IMR-90 (cell line): ENCODE results near the gene AQP5. TPM values are rescaled to one million over a fixed set of nuclear protein-coding genes. Genes with fewer than 3 reads are reported as not detected.

ENCODE experiments used
- ATAC-seq: fragments of 200-7000 bp; cut with Tn5 transposase; 2 replicates; pipeline ENCODE4 v1.9.1; 2020; ENCODE audit warnings: low read depth, mild to moderate bottlenecking, moderate library complexity
- BruUV-seq: library from RNA; stranded (reverse); fragments of 400-500 nt; replicated peaks from 2 replicates; lab custom pipeline; 2021; lab: Mats Ljungman, UMichigan
- CTCF ChIA-PET: fragments of 300-600 bp; formaldehyde crosslinking; extraction: SDS; loops from one replicate; lab custom pipeline; 2021; ENCODE audit warnings: antibody characterized with exemption; lab: Yijun Ruan, JAX
- POLR2A ChIA-PET: fragments of 300-600 bp; sonication (Branson Sonifier 250); formaldehyde crosslinking; loops from one replicate; lab custom pipeline; 2022; ENCODE audit warnings: antibody characterized with exemption; ENCODE audit not compliant: unreplicated experiment; lab: Charles Lee
- DNase-seq: peaks from one replicate; pipeline ENCODE4 v3.0.0; 2013
- H2AFZ ChIP-seq: replicated peaks from 2 replicates; pipeline ENCODE3; 2013; ENCODE audit warnings: low read length, mild to moderate bottlenecking; ENCODE audit not compliant: poor library complexity
- H2AK5ac ChIP-seq: 2 replicates; pipeline ENCODE4 v1.6.1; 2013; ENCODE audit warnings: low read depth, low read length, inconsistent platforms
- H2AK9ac ChIP-seq: replicated peaks from 2 replicates; pipeline ENCODE3; 2013; ENCODE audit warnings: mild to moderate bottlenecking, low read depth, low read length, moderate library complexity; ENCODE audit not compliant: poor library complexity
- H2BK120ac ChIP-seq: 2 replicates; pipeline ENCODE4 v1.6.1; 2013; ENCODE audit warnings: low read depth, low read length, inconsistent platforms
- H2BK15ac ChIP-seq: 3 replicates; pipeline ENCODE4 v1.6.1; 2013; ENCODE audit warnings: low read depth, low read length, inconsistent platforms
- H2BK20ac ChIP-seq: 2 replicates; pipeline ENCODE4 v1.6.1; 2013; ENCODE audit warnings: low read depth, mild to moderate bottlenecking, inconsistent platforms, low read length, moderate library complexity
- H2BK5ac ChIP-seq: 2 replicates; pipeline ENCODE4 v1.6.1; 2013; ENCODE audit warnings: mild to moderate bottlenecking, low read depth, low read length, inconsistent platforms; ENCODE audit not compliant: poor library complexity, severe bottlenecking
- H3K14ac ChIP-seq: replicated peaks from 2 replicates; pipeline ENCODE4 v1.6.1; 2013; ENCODE audit warnings: low read depth, low read length, inconsistent platforms
- H3K18ac ChIP-seq: 2 replicates; pipeline ENCODE4 v1.6.1; 2013; ENCODE audit warnings: low read depth, low read length, control low read depth
- H3K23ac ChIP-seq: 2 replicates; pipeline ENCODE4 v1.6.1; 2013; ENCODE audit warnings: low read depth, low read length, inconsistent platforms
- H3K27ac ChIP-seq: 2 replicates; pipeline ENCODE4 v1.5.1; 2013; ENCODE audit warnings: mild to moderate bottlenecking, control low read depth, low read length; ENCODE audit not compliant: insufficient read depth
- H3K27me3 ChIP-seq: 2 replicates; pipeline ENCODE4 v1.6.1; 2013; ENCODE audit warnings: low read length; ENCODE audit not compliant: control insufficient read depth, insufficient read depth
- H3K36me3 ChIP-seq: 2 replicates; pipeline ENCODE4 v1.6.1; 2013; ENCODE audit warnings: low read length, mixed read lengths; ENCODE audit not compliant: control insufficient read depth, insufficient read depth
- H3K4ac ChIP-seq: 2 replicates; pipeline ENCODE4 v1.6.1; 2013; ENCODE audit warnings: low read depth, low read length, inconsistent platforms
- H3K4me1 ChIP-seq: 2 replicates; pipeline ENCODE4 v1.6.1; 2013; ENCODE audit warnings: low read length, mixed read lengths; ENCODE audit not compliant: control insufficient read depth, insufficient read depth
- H3K4me2 ChIP-seq: 2 replicates; pipeline ENCODE4 v1.6.1; 2013; ENCODE audit warnings: low read depth, mild to moderate bottlenecking, control low read depth, low read length, moderate library complexity
- H3K4me3 ChIP-seq: 2 replicates; pipeline ENCODE4 v1.5.1; 2013; ENCODE audit warnings: low read depth, mild to moderate bottlenecking, control low read depth, low read length, moderate library complexity; ENCODE audit not compliant: insufficient read depth
- H3K56ac ChIP-seq: 2 replicates; pipeline ENCODE4 v1.6.1; 2013; ENCODE audit warnings: low read length, inconsistent platforms; ENCODE audit not compliant: insufficient read depth; ENCODE audit errors: extremely low read depth
- H3K79me1 ChIP-seq, 2 experiments: 2 replicates each; pipeline ENCODE4 v1.6.1; 2013; ENCODE audit warnings: low read length in 2 of 2, inconsistent platforms in 1 of 2, low read depth in 1 of 2
- H3K9ac ChIP-seq: 2 replicates; pipeline ENCODE4 v1.6.1; 2013; ENCODE audit warnings: low read depth, low read length, control low read depth
- H3K9me1 ChIP-seq: 2 replicates; pipeline ENCODE4 v1.6.1; 2013; ENCODE audit warnings: low read length, inconsistent platforms; ENCODE audit not compliant: insufficient read depth
- H3K9me3 ChIP-seq: 2 replicates; pipeline ENCODE4 v1.6.1; 2013; ENCODE audit warnings: low read length; ENCODE audit not compliant: control insufficient read depth, insufficient read depth
- H4K20me1 ChIP-seq: 2 replicates; pipeline ENCODE4 v1.6.1; 2013; ENCODE audit warnings: low read length, inconsistent platforms; ENCODE audit not compliant: insufficient read depth
- H4K5ac ChIP-seq: 2 replicates; pipeline ENCODE4 v1.6.1; 2013; ENCODE audit warnings: mild to moderate bottlenecking, low read depth, low read length, control low read depth
- H4K8ac ChIP-seq, 2 experiments: 2 replicates each; pipeline ENCODE4 v1.6.1; 2013; ENCODE audit warnings: low read depth in 2 of 2, low read length in 2 of 2, control low read depth in 1 of 2, inconsistent platforms in 1 of 2
- H4K91ac ChIP-seq: 2 replicates; pipeline ENCODE4 v1.6.1; 2013; ENCODE audit warnings: low read depth, low read length, inconsistent platforms; ENCODE audit not compliant: insufficient read depth
- CEBPB ChIP-seq: IDR thresholded peaks from 2 replicates; pipeline ENCODE4 v1.6.1; 2012; ENCODE audit warnings: low read depth, low read length, improper control_type of control experiment
- MAZ ChIP-seq: IDR thresholded peaks from 2 replicates; pipeline ENCODE4 v1.6.1; 2012; ENCODE audit warnings: low read depth, mild to moderate bottlenecking, low read length, improper control_type of control experiment, moderate library complexity, borderline replicate concordance
- RAD21 ChIP-seq: IDR thresholded peaks from 2 replicates; pipeline ENCODE4 v1.6.1; 2012; ENCODE audit warnings: low read length, improper control_type of control experiment
- WGBS, 2 experiments: methylation state at CpG; one replicate each; pipeline versions ENCODE4 v1.1.5 to v1.1.7; 2013; ENCODE audit warnings: missing lambda C conversion rate in 2 of 2; ENCODE audit not compliant: insufficient read length in 1 of 2; ENCODE audit errors: extremely low coverage in 2 of 2; 5-methylcytosine and 5-hydroxymethylcytosine counted together
- dilution Hi-C: fragments of 300-500 bp; cut with HindIII; formaldehyde crosslinking; loops from one replicate; pipeline ENCODE4 v1.14.3; 2018; ENCODE audit warnings: low sequenced_read_pairs; ENCODE audit not compliant: unreplicated experiment
- in situ Hi-C: fragments of 300-500 bp; cut with MboI; formaldehyde crosslinking; loops from 3 replicates; pipeline ENCODE4 v1.14.3; 2019; ENCODE audit warnings: low sequenced_read_pairs, inconsistent platforms, mixed read lengths
- intact Hi-C: fragments of 100-400 bp; cut with micrococcal nuclease; formaldehyde crosslinking; loops from 2 replicates; pipeline ENCODE4 v1.10.0; 2022
- polyA plus RNA-seq, 3 experiments: library from polyadenylated mRNA; depleted of rRNA; stranded (reverse); fragments of >200 nt; gene quantifications; 2 replicates each; pipeline ENCODE4 v1.2.3, GENCODE V29; 2012; ENCODE audit warnings: low replicate concordance in 1 of 3
- total RNA-seq: library from RNA; depleted of rRNA; stranded (reverse); fragments of >200 nt; gene quantifications from 2 replicates; pipeline ENCODE4 v1.2.3, GENCODE V29; 2012
- TF ChIP-seq, protein P1 (sequence below): fragments of 150-350 bp; IDR thresholded peaks from 2 replicates; pipeline ENCODE4 v1.6.1; 2016; ENCODE audit warnings: low read depth, mild to moderate bottlenecking, low read length, moderate library complexity, borderline replicate concordance

AQP5 gene
- total and polyA plus RNA-seq, 2 of the 4 experiments (the other 2 are of a cell fraction), result not detected

- H3K14ac ChIP-seq, result no peak overlapping the region
- TF ChIP-seq RAD21 (no peak), MAZ (no peak), CEBPB (no peak)
- TF ChIP-seq, protein P1, sequence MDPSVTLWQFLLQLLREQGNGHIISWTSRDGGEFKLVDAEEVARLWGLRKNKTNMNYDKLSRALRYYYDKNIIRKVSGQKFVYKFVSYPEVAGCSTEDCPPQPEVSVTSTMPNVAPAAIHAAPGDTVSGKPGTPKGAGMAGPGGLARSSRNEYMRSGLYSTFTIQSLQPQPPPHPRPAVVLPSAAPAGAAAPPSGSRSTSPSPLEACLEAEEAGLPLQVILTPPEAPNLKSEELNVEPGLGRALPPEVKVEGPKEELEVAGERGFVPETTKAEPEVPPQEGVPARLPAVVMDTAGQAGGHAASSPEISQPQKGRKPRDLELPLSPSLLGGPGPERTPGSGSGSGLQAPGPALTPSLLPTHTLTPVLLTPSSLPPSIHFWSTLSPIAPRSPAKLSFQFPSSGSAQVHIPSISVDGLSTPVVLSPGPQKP, result no peak
- no peaks in the 10 kb centered on the region for H3K36me3 ChIP-seq
- no peaks in the 10 kb centered on the region for H4K20me1 ChIP-seq
- no peak overlapping the region for H3K4ac ChIP-seq
- H2BK20ac ChIP-seq, result no peak overlapping the region
- no TSS peak for BruUV-seq
- H4K8ac ChIP-seq, result 0 out of 4 replicates have a peak overlapping the region, but pooled peaks of 1 of the 2 experiments have one; percentile 15
- H4K5ac ChIP-seq, result no peak overlapping the region
- ChIA-PET CTCF (interaction anchor here (0.5 to 3.1 kb wide), 4 partner anchors 12 to 1518 kb away, joined by 3 to 9 read pairs (median 4); partner anchors contain the start of gene RACGAP1), POLR2A (no interaction called here)
- no peaks in the 10 kb centered on the region for H3K27me3 ChIP-seq
- H4K91ac ChIP-seq, result no peak overlapping the region
- H3K56ac ChIP-seq, result no peak overlapping the region
- H2BK120ac ChIP-seq, result no peak overlapping the region
- H3K9me1 ChIP-seq, result peaks cover 13% of the 10 kb centered on the region
- peak overlapping the region; percentile 58; the same call in 1 of the 2 replicates for H2AK5ac ChIP-seq
- ATAC-seq (no peak), DNase-seq (no peak)
- WGBS, 2 experiments, result no CpG with 5 or more reads among the region's 3 CpGs
- H3K4me3 ChIP-seq, result no peak overlapping the region
- H3K79me1 ChIP-seq, result peaks cover 0 to 11% of the 10 kb centered on the region in 2 experiments; a peak in 2 of 4 replicates
- intact Hi-C loops (no loop called here), in situ Hi-C loops (loop anchor here (10.0 kb wide), 1 partner anchor 195 kb away; no protein-coding TSS in a partner anchor), dilution Hi-C loops (no loop called here)
- no peak overlapping the region for H2BK5ac ChIP-seq
- H2BK15ac ChIP-seq, result no peak overlapping the region
- H3K18ac ChIP-seq, result no peak overlapping the region
- H3K9ac ChIP-seq, result no peak overlapping the region
- no peak overlapping the region for H2AK9ac ChIP-seq
- no peak overlapping the region for H3K23ac ChIP-seq
- no peak overlapping the region for H3K4me2 ChIP-seq
- H3K9me3 ChIP-seq, result no peaks in the 10 kb centered on the region
- H3K27ac ChIP-seq, result no peak overlapping the region
- no peak overlapping the region for H2AFZ ChIP-seq
- H3K4me1 ChIP-seq, result peaks cover 15% of the 10 kb centered on the region
Observed at GRCh38 chr12:49979791-49980190, 18.1 kb downstream of the AQP5 start.
